Activated naive CD8-positive, alpha-beta T cell (primary cell): ENCODE results near the gene AKAP4.

Experiments used
- H3K27ac Mint-ChIP-seq: one replicate; pipeline ENCODE4 v1.8.0; 2021; ENCODE audit warnings: mixed read lengths
- H3K27me3 Mint-ChIP-seq: one replicate; pipeline ENCODE4 v1.8.0; 2021; ENCODE audit warnings: mixed read lengths
- H3K36me3 Mint-ChIP-seq: one replicate; pipeline ENCODE4 v1.8.0; 2021; ENCODE audit warnings: mixed read lengths
- H3K4me1 Mint-ChIP-seq: one replicate; pipeline ENCODE4 v1.8.0; 2021; ENCODE audit warnings: low read depth, mixed read lengths
- H3K4me3 Mint-ChIP-seq: one replicate; pipeline ENCODE4 v1.8.0; 2021; ENCODE audit warnings: mild to moderate bottlenecking, mixed read lengths
- H3K9me3 Mint-ChIP-seq: one replicate; pipeline ENCODE4 v1.8.0; 2021; ENCODE audit warnings: low read depth, mixed read lengths

Gene AKAP4, protein sequence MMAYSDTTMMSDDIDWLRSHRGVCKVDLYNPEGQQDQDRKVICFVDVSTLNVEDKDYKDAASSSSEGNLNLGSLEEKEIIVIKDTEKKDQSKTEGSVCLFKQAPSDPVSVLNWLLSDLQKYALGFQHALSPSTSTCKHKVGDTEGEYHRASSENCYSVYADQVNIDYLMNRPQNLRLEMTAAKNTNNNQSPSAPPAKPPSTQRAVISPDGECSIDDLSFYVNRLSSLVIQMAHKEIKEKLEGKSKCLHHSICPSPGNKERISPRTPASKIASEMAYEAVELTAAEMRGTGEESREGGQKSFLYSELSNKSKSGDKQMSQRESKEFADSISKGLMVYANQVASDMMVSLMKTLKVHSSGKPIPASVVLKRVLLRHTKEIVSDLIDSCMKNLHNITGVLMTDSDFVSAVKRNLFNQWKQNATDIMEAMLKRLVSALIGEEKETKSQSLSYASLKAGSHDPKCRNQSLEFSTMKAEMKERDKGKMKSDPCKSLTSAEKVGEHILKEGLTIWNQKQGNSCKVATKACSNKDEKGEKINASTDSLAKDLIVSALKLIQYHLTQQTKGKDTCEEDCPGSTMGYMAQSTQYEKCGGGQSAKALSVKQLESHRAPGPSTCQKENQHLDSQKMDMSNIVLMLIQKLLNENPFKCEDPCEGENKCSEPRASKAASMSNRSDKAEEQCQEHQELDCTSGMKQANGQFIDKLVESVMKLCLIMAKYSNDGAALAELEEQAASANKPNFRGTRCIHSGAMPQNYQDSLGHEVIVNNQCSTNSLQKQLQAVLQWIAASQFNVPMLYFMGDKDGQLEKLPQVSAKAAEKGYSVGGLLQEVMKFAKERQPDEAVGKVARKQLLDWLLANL

GRCh38 chrX:50200907-50201306 is at the start of gene AKAP4:
AKAP4 (minus strand) TSS chrX:50201007; CDS start chrX:50200889, 118 bp downstream.
- Mint-ChIP-seq H3K4me1 (peaks cover 9% of the 10 kb centered on the region), H3K9me3 (no peaks in the 10 kb centered on the region), H3K4me3 (no peak within 1 kb of the TSS), H3K27me3 (peaks cover 2% of the 10 kb centered on the region), H3K36me3 (no peaks in the 10 kb centered on the region), H3K27ac (no peak within 1 kb of the TSS)

DNA sequence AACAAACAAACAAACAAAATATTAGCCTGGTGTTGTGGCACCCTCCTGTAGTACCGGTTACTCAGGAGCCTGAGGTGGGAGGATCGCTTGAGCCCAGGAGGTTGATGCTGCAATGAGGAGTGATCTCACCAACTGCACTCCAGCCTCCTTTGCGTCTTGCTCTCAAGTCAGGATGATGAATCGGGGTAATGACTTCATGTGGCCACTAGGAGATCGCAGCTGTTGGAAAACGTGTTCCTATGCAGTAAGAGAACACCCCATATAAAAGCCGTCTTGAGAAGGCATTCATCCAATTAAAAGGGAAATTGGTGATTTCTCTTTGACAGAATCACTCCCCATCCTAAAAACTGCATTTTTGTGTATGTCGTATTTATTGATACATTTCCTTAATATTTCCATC is 10.7 kb upstream of the AKAP4 start:
- Mint-ChIP-seq H3K36me3 (no peaks in the 10 kb centered on the region), H3K27me3 (no peaks in the 10 kb centered on the region), H3K9me3 (no peaks in the 10 kb centered on the region), H3K4me1 (no peaks in the 10 kb centered on the region), H3K4me3 (no peak overlapping the region), H3K27ac (no peak overlapping the region)

DNA sequence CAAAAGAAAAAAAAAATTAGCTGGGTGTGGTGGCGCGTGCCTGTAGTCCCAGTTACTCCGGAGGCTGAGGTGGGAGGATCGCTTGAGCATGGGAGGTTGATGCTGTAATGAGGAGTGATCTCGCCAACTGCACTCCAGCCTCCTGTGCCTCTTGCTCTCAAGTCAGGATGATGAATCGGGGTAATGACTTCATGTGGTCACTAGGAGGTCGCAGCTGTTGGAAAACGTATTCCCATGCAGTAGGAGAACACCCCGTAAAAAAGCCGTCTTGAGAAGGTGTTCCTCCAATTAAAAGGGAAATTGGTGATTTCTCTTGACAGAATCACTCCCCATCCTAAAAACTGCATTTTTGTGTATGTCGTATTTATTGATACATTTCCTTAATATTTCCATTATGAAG is 5.9 kb upstream of the AKAP4 start:
- Mint-ChIP-seq H3K36me3 (no peaks in the 10 kb centered on the region), H3K4me1 (peaks cover 9% of the 10 kb centered on the region), H3K4me3 (no peak overlapping the region), H3K27me3 (no peaks in the 10 kb centered on the region), H3K27ac (no peak overlapping the region), H3K9me3 (no peaks in the 10 kb centered on the region)

- Mint-ChIP-seq H3K36me3 (no peaks in the 10 kb centered on the region), H3K27ac (peak within 1 kb of the TSS; percentile 99), H3K4me1 (peaks cover 9% of the 10 kb centered on the region), H3K27me3 (no peaks in the 10 kb centered on the region), H3K4me3 (peak within 1 kb of the TSS; percentile 91), H3K9me3 (no peaks in the 10 kb centered on the region)
These were observed 3.6 kb upstream of the AKAP4 start, which contains the start of gene CCNB3 for GRCh38 chrX:50204364-50204899. CCNB3 (plus strand) TSS chrX:50204765; CDS start chrX:50285164, 80,399 bp downstream.

GRCh38 chrX:50202539-50202938 is 1.7 kb upstream of the AKAP4 start:
- Mint-ChIP-seq H3K4me3 (no peak overlapping the region), H3K27ac (no peak overlapping the region), H3K36me3 (no peaks in the 10 kb centered on the region), H3K4me1 (peaks cover 9% of the 10 kb centered on the region), H3K27me3 (no peaks in the 10 kb centered on the region), H3K9me3 (no peaks in the 10 kb centered on the region)

- Mint-ChIP-seq H3K9me3 (no peaks in the 10 kb centered on the region), H3K4me3 (no peak overlapping the region), H3K36me3 (no peaks in the 10 kb centered on the region), H3K27ac (no peak overlapping the region), H3K27me3 (peaks cover 2% of the 10 kb centered on the region), H3K4me1 (peaks cover under 1% of the 10 kb centered on the region)
These were observed 2.5 kb downstream of the AKAP4 start for GRCh38 chrX:50198348-50198747.

DNA sequence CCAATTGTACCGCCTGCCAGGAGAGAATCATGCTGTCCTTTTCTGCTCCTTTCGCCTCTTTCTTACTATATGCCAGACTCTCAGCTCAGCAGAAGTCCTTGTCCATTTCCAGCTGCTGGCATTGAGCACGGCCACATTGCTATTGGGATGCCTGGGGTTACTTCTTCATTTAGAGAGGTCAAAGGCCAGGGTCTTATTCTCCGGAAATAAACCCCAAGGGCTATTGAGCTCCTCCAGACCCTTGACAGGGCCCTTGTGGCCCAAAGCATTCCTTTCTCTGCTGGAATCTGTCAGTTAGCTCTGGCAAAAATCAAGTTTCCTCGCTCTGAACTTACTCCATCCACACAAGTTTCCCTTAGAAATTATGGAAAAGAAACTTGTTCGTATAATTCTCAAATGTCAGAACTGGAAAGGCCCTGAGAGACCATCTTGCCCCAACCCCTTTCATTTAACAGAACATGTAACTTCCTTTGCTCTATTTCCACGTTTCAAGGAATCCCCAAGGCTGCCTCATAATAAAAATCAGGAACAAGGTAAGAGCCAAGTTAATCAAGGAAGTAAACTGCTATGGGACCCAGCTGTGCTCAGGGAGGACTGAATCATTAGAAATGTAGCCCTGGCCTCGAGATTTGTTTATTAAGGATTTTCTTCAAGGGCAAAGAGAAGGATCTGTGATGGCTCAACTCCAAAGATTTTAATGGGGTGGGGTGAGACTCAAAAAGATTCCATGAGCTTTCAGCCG is 11.8 kb downstream of the AKAP4 start:
- Mint-ChIP-seq H3K4me1 (no peaks in the 10 kb centered on the region), H3K27me3 (no peaks in the 10 kb centered on the region), H3K36me3 (no peaks in the 10 kb centered on the region)

DNA sequence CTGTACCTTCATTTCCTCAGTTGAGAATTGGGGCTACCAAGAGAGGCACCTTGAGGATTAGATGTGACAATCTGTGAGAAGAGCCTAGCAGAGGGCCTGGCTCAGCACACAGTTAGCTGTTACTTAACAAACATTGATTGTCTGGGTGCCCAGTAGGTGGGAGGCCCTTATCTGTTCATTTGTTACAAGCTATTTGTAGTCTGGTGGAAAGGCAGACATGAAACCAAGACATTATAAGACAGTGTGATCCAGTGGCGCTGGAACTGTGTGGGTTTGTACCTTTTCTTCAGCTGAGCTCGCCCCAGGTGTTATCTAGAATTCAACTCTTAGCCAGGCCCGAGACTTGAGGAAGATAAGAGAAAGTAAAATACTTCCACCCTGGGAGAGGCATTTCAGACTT is 16.9 kb downstream of the AKAP4 start:
- no peaks in the 10 kb centered on the region for H3K36me3 Mint-ChIP-seq
- no peaks in the 10 kb centered on the region for H3K27me3 Mint-ChIP-seq
- no peak overlapping the region for H3K4me3 Mint-ChIP-seq
- no peak overlapping the region for H3K27ac Mint-ChIP-seq
- no peaks in the 10 kb centered on the region for H3K9me3 Mint-ChIP-seq
- H3K4me1 Mint-ChIP-seq: no peaks in the 10 kb centered on the region

More for the DNA sequence above, 11.8 kb downstream of the AKAP4 start:
- Mint-ChIP-seq H3K27ac (no peak overlapping the region), H3K9me3 (no peaks in the 10 kb centered on the region), H3K4me3 (no peak overlapping the region)

- Mint-ChIP-seq H3K4me1 (no peaks in the 10 kb centered on the region), H3K9me3 (no peaks in the 10 kb centered on the region), H3K36me3 (no peaks in the 10 kb centered on the region), H3K27ac (no peak overlapping the region), H3K4me3 (no peak overlapping the region), H3K27me3 (no peaks in the 10 kb centered on the region)
These were observed 20.5 kb downstream of the AKAP4 start for GRCh38 chrX:50180073-50180940.

- Mint-ChIP-seq H3K27ac (no peak overlapping the region), H3K27me3 (no peaks in the 10 kb centered on the region), H3K4me3 (no peak overlapping the region), H3K9me3 (peaks cover 3% of the 10 kb centered on the region), H3K36me3 (peaks cover 2% of the 10 kb centered on the region), H3K4me1 (peaks cover 3% of the 10 kb centered on the region)
These were observed 31.1 kb downstream of the AKAP4 start for GRCh38 chrX:50169717-50170116.

DNA sequence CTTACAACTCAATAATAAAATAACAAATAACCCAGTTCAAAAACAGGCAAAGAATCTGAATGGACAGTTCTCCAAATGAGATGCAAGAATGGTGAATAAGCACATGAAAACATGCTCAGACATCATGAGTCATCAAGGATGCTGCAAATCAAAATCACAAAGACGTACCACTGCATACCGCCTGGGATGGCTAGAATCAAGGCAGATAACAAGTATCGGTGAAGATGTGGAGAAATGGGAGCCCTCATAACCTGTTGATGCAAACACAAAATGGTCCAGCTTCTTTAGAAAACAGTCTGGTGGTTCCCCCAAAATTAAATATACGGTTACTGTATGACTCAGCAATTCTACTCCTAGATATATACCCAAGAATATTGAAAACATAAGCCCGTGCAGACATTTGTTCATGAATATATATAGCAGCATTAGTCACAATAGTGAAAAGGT is 32.5 kb downstream of the AKAP4 start:
- Mint-ChIP-seq H3K4me3 (no peak overlapping the region), H3K27me3 (no peaks in the 10 kb centered on the region), H3K36me3 (no peaks in the 10 kb centered on the region), H3K27ac (no peak overlapping the region), H3K4me1 (peaks cover 3% of the 10 kb centered on the region), H3K9me3 (no peaks in the 10 kb centered on the region)

DNA sequence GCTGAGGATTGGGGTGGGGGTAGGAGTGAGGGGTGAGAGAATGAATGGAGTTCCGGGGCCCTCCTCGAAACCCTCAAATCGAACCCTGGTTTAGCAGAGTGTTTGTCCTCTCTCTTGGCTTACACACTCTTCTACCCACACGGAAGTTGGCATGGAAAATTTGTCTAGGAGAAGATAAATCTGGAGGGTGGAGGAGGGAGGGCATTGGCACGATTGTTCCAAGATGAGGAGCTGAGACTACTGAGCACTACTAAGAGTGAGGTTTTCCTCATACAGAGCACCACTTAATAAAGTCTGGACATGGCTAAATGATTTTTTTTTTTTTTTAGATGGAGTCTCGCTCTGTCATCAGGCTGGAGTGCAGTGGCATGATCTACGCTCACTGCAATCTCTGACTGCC is 33.4 kb downstream of the AKAP4 start:
- Mint-ChIP-seq H3K27me3 (no peaks in the 10 kb centered on the region), H3K9me3 (no peaks in the 10 kb centered on the region), H3K36me3 (no peaks in the 10 kb centered on the region), H3K27ac (no peak overlapping the region), H3K4me1 (peaks cover 3% of the 10 kb centered on the region), H3K4me3 (no peak overlapping the region)

DNA sequence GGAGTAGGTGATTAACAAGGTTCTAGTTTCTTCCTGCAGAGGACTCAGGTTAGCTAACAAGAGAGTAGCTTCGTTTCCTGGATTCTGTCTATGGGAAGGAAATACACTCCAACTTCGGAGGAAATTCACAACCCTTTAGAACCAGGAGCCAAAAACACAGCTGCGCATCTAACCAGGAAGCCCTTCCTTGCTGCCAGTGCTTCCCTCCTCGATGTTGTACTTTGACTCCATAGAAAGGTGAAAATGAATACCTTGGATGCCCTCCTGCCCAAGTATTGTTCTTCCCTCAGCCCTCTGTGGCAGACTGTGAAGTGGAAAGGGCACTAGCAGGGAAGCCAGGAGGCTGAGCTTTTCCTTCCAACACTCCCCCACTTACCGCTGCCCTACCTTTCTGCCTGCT is 35.1 kb downstream of the AKAP4 start:
- no peaks in the 10 kb centered on the region for H3K9me3 Mint-ChIP-seq
- no peak overlapping the region for H3K4me3 Mint-ChIP-seq
- no peaks in the 10 kb centered on the region for H3K27me3 Mint-ChIP-seq
- H3K27ac Mint-ChIP-seq: no peak overlapping the region
- H3K4me1 Mint-ChIP-seq: peaks cover 3% of the 10 kb centered on the region
- no peaks in the 10 kb centered on the region for H3K36me3 Mint-ChIP-seq

DNA sequence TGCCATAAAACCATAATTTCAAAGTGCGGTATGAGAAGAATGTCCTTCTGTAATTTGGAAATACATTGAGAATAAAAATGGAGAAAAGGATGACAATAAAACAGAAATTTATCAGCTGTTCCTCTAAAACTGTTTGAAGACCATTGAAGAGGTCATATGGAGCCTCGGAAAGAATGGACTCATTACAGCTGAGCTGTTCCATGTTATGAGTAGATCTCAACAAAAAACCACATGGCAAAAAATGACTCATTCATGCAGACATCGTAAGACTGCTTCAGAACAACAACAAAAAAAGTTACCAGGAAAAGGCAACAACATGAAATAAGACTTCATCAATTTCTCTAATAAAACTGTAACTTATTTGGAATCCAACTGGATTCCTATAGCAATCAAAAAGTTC is 39.7 kb downstream of the AKAP4 start:
- Mint-ChIP-seq H3K36me3 (no peaks in the 10 kb centered on the region), H3K27ac (no peak overlapping the region), H3K9me3 (no peaks in the 10 kb centered on the region), H3K27me3 (no peaks in the 10 kb centered on the region), H3K4me1 (no peaks in the 10 kb centered on the region), H3K4me3 (no peak overlapping the region)
